ENCODE results near the gene NRBP1. TPM values are rescaled to one million over a fixed set of nuclear protein-coding genes. Genes with fewer than 3 reads are reported as not detected.
A peak's percentile ranks its signal among the peaks of the same experiment; 100 is the strongest.

Gene NRBP1
- polyA plus RNA-seq, 1 donor = 118 TPM

GRCh38 chr2:27489498-27490397 is 61.3 kb downstream of the NRBP1 start, which contains the start of gene IFT172:
Gene IFT172 (minus strand): TSS chr2:27489743. CDS start chr2:27489653, 90 bp downstream.
- DNase-seq (ENCODE audit: low read depth) = peak; percentile 94

Other genes starting within 250 kb of the NRBP1 start
- gene ATRAID, start 216.6 kb upstream of the NRBP1 start, polyA plus RNA-seq (ENCODE audit: insufficient read length) = 85.3 TPM
- gene SLC5A6, start 216.4 kb upstream of the NRBP1 start, polyA plus RNA-seq (ENCODE audit: insufficient read length) = 19.3 TPM
- 26.9 TPM for gene CAD, start 211.3 kb upstream of the NRBP1 start, polyA plus RNA-seq (ENCODE audit: insufficient read length)
- gene SLC30A3, start 165.6 kb upstream of the NRBP1 start, polyA plus RNA-seq (ENCODE audit: insufficient read length) = 0.85 TPM
- gene DNAJC5G, start 153.2 kb upstream of the NRBP1 start, polyA plus RNA-seq (ENCODE audit: insufficient read length) = 0.24 TPM
- gene TRIM54, start 146.2 kb upstream of the NRBP1 start, polyA plus RNA-seq (ENCODE audit: insufficient read length) = 105 TPM
- gene UCN, start 120.2 kb upstream of the NRBP1 start, polyA plus RNA-seq (ENCODE audit: insufficient read length) = 1.9 TPM
- gene MPV17, start 105.5 kb upstream of the NRBP1 start, polyA plus RNA-seq (ENCODE audit: insufficient read length) = 44.9 TPM
- 27.0 TPM for gene GTF3C2, start 71.9 kb upstream of the NRBP1 start, polyA plus RNA-seq (ENCODE audit: insufficient read length)
- gene EIF2B4, start 58.3 kb upstream of the NRBP1 start, polyA plus RNA-seq (ENCODE audit: insufficient read length) = 32.7 TPM
- gene SNX17, start 58.0 kb upstream of the NRBP1 start, polyA plus RNA-seq (ENCODE audit: insufficient read length) = 71.2 TPM
- gene ZNF513, start 47.9 kb upstream of the NRBP1 start, polyA plus RNA-seq (ENCODE audit: insufficient read length) = 14.2 TPM
- gene PPM1G, start 19.0 kb upstream of the NRBP1 start, polyA plus RNA-seq (ENCODE audit: insufficient read length) = 53.7 TPM
- 1.8 TPM for gene KRTCAP3, start 13.8 kb downstream of the NRBP1 start, polyA plus RNA-seq (ENCODE audit: insufficient read length)
- gene IFT172, start 61.1 kb downstream of the NRBP1 start, polyA plus RNA-seq (ENCODE audit: insufficient read length) = 22.5 TPM
- gene FNDC4, start 66.6 kb downstream of the NRBP1 start, polyA plus RNA-seq (ENCODE audit: insufficient read length) = 7.5 TPM
- gene GCKR, start 68.2 kb downstream of the NRBP1 start, polyA plus RNA-seq (ENCODE audit: insufficient read length) = not detected
- 41.1 TPM for gene ZNF512, start 154.4 kb downstream of the NRBP1 start, polyA plus RNA-seq (ENCODE audit: insufficient read length)
- 5.4 TPM for gene CCDC121, start 200.4 kb downstream of the NRBP1 start, polyA plus RNA-seq (ENCODE audit: insufficient read length)
- 31.2 TPM for gene GPN1, start 200.4 kb downstream of the NRBP1 start, polyA plus RNA-seq (ENCODE audit: insufficient read length)
- 31.7 TPM for gene SUPT7L, start 235.0 kb downstream of the NRBP1 start, polyA plus RNA-seq (ENCODE audit: insufficient read length)
- gene SLC4A1AP, start 235.3 kb downstream of the NRBP1 start, polyA plus RNA-seq (ENCODE audit: insufficient read length) = 23.9 TPM

Measured in forelimb muscle (tissue), 1 donor.